ENCODE results near the gene PLEK. TPM values are rescaled to one million over a fixed set of nuclear protein-coding genes. Genes with fewer than 3 reads are reported as not detected.

PLEK gene
- total and polyA plus RNA-seq, 2 of the 13 experiments (the other 11 are each of a cell fraction or from before 2014, with no cell fraction given), result not detected

DNA sequence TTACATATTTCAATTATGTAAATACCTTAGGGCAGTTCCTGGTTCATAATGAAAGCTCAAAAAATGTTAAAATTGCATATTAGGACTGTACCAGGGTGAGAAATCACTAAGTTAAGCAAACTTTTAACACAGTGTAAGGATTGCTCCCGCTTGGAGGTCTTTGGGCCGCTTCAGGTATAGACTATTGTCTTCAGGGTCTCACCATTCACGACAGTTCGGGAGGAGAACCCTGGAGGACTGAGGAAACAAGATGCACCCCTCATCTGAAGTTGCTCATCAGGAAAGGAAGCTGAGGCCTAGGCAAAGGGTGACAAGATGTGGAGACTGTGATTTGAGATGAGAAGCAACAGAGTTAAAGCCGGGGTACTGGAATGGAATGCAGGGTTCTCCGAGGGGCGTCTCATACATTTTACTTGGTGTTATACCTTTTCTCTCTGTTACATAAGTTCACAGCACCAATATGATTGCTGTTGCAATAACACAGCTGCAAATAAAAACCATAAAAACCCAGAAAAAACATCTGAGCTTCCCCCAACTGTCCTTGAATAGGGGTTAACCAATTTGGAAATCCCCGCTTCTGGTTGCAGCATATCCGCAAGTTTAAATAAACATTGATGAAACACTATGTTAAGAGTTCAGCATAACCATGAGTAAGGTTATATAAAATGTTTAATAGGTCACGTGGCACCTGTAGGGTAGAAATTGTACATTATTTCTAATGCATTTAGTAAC lies 61.9 kb downstream of the PLEK start (continued):
- TF ChIP-seq KLF16 (CRISPR knock-in tag; IDR thresholded peaks at IDR 0.05) (no peak), ARID2 (CRISPR knock-in tag; IDR thresholded peaks at IDR 0.05; ENCODE audit: borderline replicate concordance) (no peak), KLF11 (CRISPR knock-in tag; IDR thresholded peaks at IDR 0.05) (no peak), NRL (CRISPR knock-in tag; IDR thresholded peaks at IDR 0.05; ENCODE audit: borderline replicate concordance) (no peak), SAFB2 (CRISPR knock-in tag; IDR thresholded peaks at IDR 0.05; ENCODE audit: borderline replicate concordance, low read depth) (no peak), ZMYM3 (CRISPR knock-in tag; IDR thresholded peaks at IDR 0.05) (no peak), FOXA3 (CRISPR knock-in tag; IDR thresholded peaks at IDR 0.05) (peak; percentile 54; the same call in 1 of the 2 replicates), MTF2 (CRISPR knock-in tag; IDR thresholded peaks at IDR 0.05; ENCODE audit: borderline replicate concordance) (no peak), TOE1 (CRISPR knock-in tag; IDR thresholded peaks at IDR 0.05) (no peak), ZBTB7A (CRISPR knock-in tag; IDR thresholded peaks at IDR 0.05) (no peak), SETDB1 (CRISPR knock-in tag; IDR thresholded peaks at IDR 0.05; ENCODE audit: borderline replicate concordance) (no peak), CEBPG (CRISPR knock-in tag; IDR thresholded peaks at IDR 0.05) (peak; percentile 55; the same call in 1 of the 2 replicates), ZNF607 (CRISPR knock-in tag; IDR thresholded peaks at IDR 0.05; ENCODE audit: borderline replicate concordance) (no peak), ZNF20 (CRISPR knock-in tag; IDR thresholded peaks at IDR 0.05) (no peak), IRF1 (CRISPR knock-in tag; IDR thresholded peaks at IDR 0.05; ENCODE audit: low read depth) (no peak), RXRB (CRISPR knock-in tag; IDR thresholded peaks at IDR 0.05; ENCODE audit: borderline replicate concordance) (peak; percentile 14; the same call in 1 of the 2 replicates), ZBTB1 (CRISPR knock-in tag; IDR thresholded peaks at IDR 0.05; ENCODE audit: borderline replicate concordance) (no peak), AKAP8 (CRISPR knock-in tag; IDR thresholded peaks at IDR 0.05) (no peak), SNAPC5 (CRISPR knock-in tag; IDR thresholded peaks at IDR 0.05; ENCODE audit: borderline replicate concordance) (no peak), ZNF557 (CRISPR knock-in tag; IDR thresholded peaks at IDR 0.05) (no peak), ZNF30 (CRISPR knock-in tag; IDR thresholded peaks at IDR 0.05) (no peak), ZNF619 (CRISPR knock-in tag; IDR thresholded peaks at IDR 0.05) (no peak), MED8 (CRISPR knock-in tag; IDR thresholded peaks at IDR 0.05; ENCODE audit: insufficient replicate concordance) (no peak), ZNF251 (CRISPR knock-in tag; IDR thresholded peaks at IDR 0.05) (no peak), HMG20A (CRISPR knock-in tag; IDR thresholded peaks at IDR 0.05; ENCODE audit: borderline replicate concordance) (0 out of 2 replicates have a peak, but pooled peaks have one; percentile 26), ZNF652 (CRISPR knock-in tag; IDR thresholded peaks at IDR 0.05; ENCODE audit: borderline replicate concordance, low read depth) (peak; percentile 56; the same call in 1 of the 2 replicates)
- TF ChIP-seq, protein P1, sequence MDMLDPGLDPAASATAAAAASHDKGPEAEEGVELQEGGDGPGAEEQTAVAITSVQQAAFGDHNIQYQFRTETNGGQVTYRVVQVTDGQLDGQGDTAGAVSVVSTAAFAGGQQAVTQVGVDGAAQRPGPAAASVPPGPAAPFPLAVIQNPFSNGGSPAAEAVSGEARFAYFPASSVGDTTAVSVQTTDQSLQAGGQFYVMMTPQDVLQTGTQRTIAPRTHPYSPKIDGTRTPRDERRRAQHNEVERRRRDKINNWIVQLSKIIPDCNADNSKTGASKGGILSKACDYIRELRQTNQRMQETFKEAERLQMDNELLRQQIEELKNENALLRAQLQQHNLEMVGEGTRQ (IDR thresholded peaks at IDR 0.05; ENCODE audit: low read depth, low read length), result no peak
- TF ChIP-seq, protein P1 (CRISPR knock-in tag; IDR thresholded peaks at IDR 0.05; ENCODE audit: borderline replicate concordance), result peak; percentile 49; the same call in 1 of the 2 replicates

Measured in HepG2 (cell line).